K562 (cell line): ENCODE measurements around the gene GBA2. TPM values are rescaled to one million over a fixed set of nuclear protein-coding genes. Genes with fewer than 3 reads are reported as not detected.

ENCODE experiments used
- ATAC-seq: fragments of 200-7000 bp; cut with Tn5 transposase; 3 replicates; pipeline ENCODE4 v1.9.1; 2020; ENCODE audit warnings: moderate library complexity
- BruUV-seq: library from RNA; stranded (reverse); fragments of 400-500 nt; replicated peaks from 2 replicates; lab custom pipeline; 2021; lab: Mats Ljungman, UMichigan
- CTCF ChIA-PET: fragments of 300-600 bp; formaldehyde crosslinking; extraction: SDS; loops from one replicate; lab custom pipeline; 2021; ENCODE audit warnings: low intra/inter-chr PET ratio; lab: Yijun Ruan, JAX
- POLR2A ChIA-PET: fragments of 300-600, 350-650 bp; sonication (Branson Sonifier 250); formaldehyde crosslinking; extraction: SDS; loops from one replicate; lab custom pipeline; 2021; ENCODE audit warnings: antibody characterized with exemption, inconsistent platforms; lab: Yijun Ruan, JAX
- DNase-seq, 4 experiments: peaks; one replicate each; pipeline versions ENCODE4 v3.0.0 to v3.0.0-alpha.2; 2011 to 2018; ENCODE audit warnings: low spot score in 3 of 4, mixed read lengths in 3 of 4; ENCODE audit errors: extremely low read depth in 1 of 4
- FAIRE-seq: peaks from 2 replicates; lab custom pipeline; 2011; peaks lifted over from hg19 to GRCh38; lab: Jason Lieb, UNC
- H2AFZ ChIP-seq: 2 replicates; pipeline ENCODE4 v1.6.0; 2011; ENCODE audit warnings: low read depth, low read length, control low read depth, inconsistent platforms
- H3K27ac ChIP-seq: fragments of 200-600 bp; 3 replicates; pipeline ENCODE4 v1.8.0; 2011; ENCODE audit warnings: low read depth, mild to moderate bottlenecking, control low read depth, inconsistent platforms, low read length, moderate library complexity, mixed read lengths; ENCODE audit errors: extremely low read depth
- H3K27me3 ChIP-seq, 2 experiments: fragments of 300-600 bp in 1 of 2; 2 replicates in 1 of 2; 3 replicates in 1 of 2; pipeline versions ENCODE4 v1.6.0 to v1.8.0; 2011; ENCODE audit warnings: inconsistent platforms in 2 of 2, low read length in 2 of 2, mild to moderate bottlenecking in 1 of 2, mixed read lengths in 1 of 2, moderate library complexity in 1 of 2; ENCODE audit not compliant: control insufficient read depth in 2 of 2, insufficient read depth in 2 of 2
- H3K36me3 ChIP-seq: fragments of 300-600 bp; 3 replicates; pipeline ENCODE4 v1.8.0; 2011; ENCODE audit warnings: mild to moderate bottlenecking, low read length, inconsistent platforms; ENCODE audit not compliant: control insufficient read depth, insufficient read depth
- H3K4me1 ChIP-seq, 2 experiments: fragments of 200-600 bp in 1 of 2; replicated peaks in 1 of 2; 2 replicates in 1 of 2; 3 replicates in 1 of 2; pipeline versions ENCODE4 v1.5.1 to v1.8.0; 2011; ENCODE audit warnings: inconsistent platforms in 2 of 2, low read length in 2 of 2, mild to moderate bottlenecking in 1 of 2, mixed read lengths in 1 of 2, moderate library complexity in 1 of 2; ENCODE audit not compliant: control insufficient read depth in 2 of 2, insufficient read depth in 2 of 2
- H3K4me2 ChIP-seq: 2 replicates; pipeline ENCODE4 v1.6.1; 2011; ENCODE audit warnings: low read length, control low read depth, inconsistent platforms, mixed read lengths; ENCODE audit not compliant: insufficient read depth
- H3K4me3 ChIP-seq: fragments of 200-600 bp; sonication (generic), shearing (Covaris generic); 2 replicates; pipeline ENCODE4 v1.5.1; 2016; ENCODE audit warnings: control low read depth, inconsistent platforms
- H3K79me2 ChIP-seq: fragments of 200-600 bp; 3 replicates; pipeline ENCODE4 v1.8.0; 2011; ENCODE audit warnings: low read length, inconsistent platforms; ENCODE audit not compliant: control insufficient read depth, insufficient read depth
- H3K9ac ChIP-seq, 2 experiments: 2 replicates each; pipeline versions ENCODE4 v1.6.0 to v1.6.1; 2011; ENCODE audit warnings: low read depth in 2 of 2, low read length in 2 of 2, control low read depth in 1 of 2, inconsistent platforms in 1 of 2, mild to moderate bottlenecking in 1 of 2, mixed read lengths in 1 of 2; ENCODE audit not compliant: insufficient read depth in 1 of 2
- H3K9me1 ChIP-seq: one replicate; pipeline ENCODE4 v1.6.0; 2011; ENCODE audit warnings: inconsistent platforms, mild to moderate bottlenecking, low read length, moderate library complexity; ENCODE audit not compliant: control insufficient read depth, insufficient read depth
- H3K9me3 ChIP-seq: replicated peaks from 2 replicates; pipeline ENCODE4 v1.5.1; 2011; ENCODE audit warnings: low read depth, low read length, inconsistent platforms; ENCODE audit not compliant: control insufficient read depth, insufficient read depth
- H4K20me1 ChIP-seq: replicated peaks from 2 replicates; pipeline ENCODE4 v1.6.1; 2011; ENCODE audit warnings: low read length, inconsistent platforms, mixed read lengths; ENCODE audit not compliant: control insufficient read depth, insufficient read depth
- NR2C1 ChIP-seq, 2 experiments: fragments of 450-650 bp; IDR thresholded peaks; 2 replicates each; pipeline ENCODE4 v1.6.1; 2017; ENCODE audit warnings: mild to moderate bottlenecking in 2 of 2, antibody characterized with exemption in 1 of 2, inconsistent platforms in 1 of 2, missing compliant biosample characterization in 1 of 2, missing genetic modification characterization in 1 of 2
- SNAPC5 ChIP-seq: fragments of 250-450 bp; sonication (Bioruptor Pico); IDR thresholded peaks from 2 replicates; pipeline ENCODE4 v1.8.0; 2021; ENCODE audit warnings: moderate library complexity, mild to moderate bottlenecking, inconsistent platforms
- ZNF124 ChIP-seq: sonication (generic); formaldehyde crosslinking; IDR thresholded peaks from 2 replicates; pipeline ENCODE4 v1.8.1; 2022; ENCODE audit warnings: missing genetic modification reagents
- WGBS: fragments of 100-300 bp; shearing (Covaris generic); methylation state at CpG from one replicate; pipeline ENCODE4 v1.1.6; 2016; ENCODE audit warnings: low coverage, mixed read lengths; ENCODE audit not compliant: insufficient coverage; ENCODE audit errors: missing lambda C conversion rate; 5-methylcytosine and 5-hydroxymethylcytosine counted together
- in situ Hi-C: fragments of 300-500 bp; cut with MboI; formaldehyde crosslinking; loops from 4 replicates; pipeline ENCODE4 v1.15.0; 2018; ENCODE audit warnings: inconsistent platforms, mixed read lengths
- intact Hi-C: fragments of 100-400 bp; cut with micrococcal nuclease; formaldehyde crosslinking; loops from 2 replicates; pipeline ENCODE4 v1.14.2; 2022
- polyA plus RNA-seq, 8 experiments: library from polyadenylated mRNA; depleted of rRNA in 4 of 8; stranded (reverse) in 5 of 8; unstranded in 3 of 8; fragments of >200 nt; fragmentation: Nextera tagmentation in 2 of 8; fragmentation: Illumina TruSeq in 1 of 8; extraction: Ambion mirVana in 2 of 8; extraction: Trizol in 1 of 8; gene quantifications; 2 replicates each; pipeline versions ENCODE4 v1.2.1 to v1.2.3, GENCODE V29; 2011 to 2014; ENCODE audit warnings: inconsistent platforms in 1 of 8, missing spikeins in 1 of 8
- total RNA-seq, 7 experiments: library from RNA; depleted of rRNA in 6 of 7; stranded (reverse); fragments of >200 nt in 6 of 7; fragmentation: Illumina TruSeq in 2 of 7; extraction: Trizol in 2 of 7; gene quantifications; 2 replicates each; pipeline versions ENCODE4 v1.2.1 to v1.2.3, GENCODE V29; 2011 to 2021; ENCODE audit warnings: low replicate concordance in 1 of 7
- TF ChIP-seq, protein P1 (sequence below): fragments of 250-450 bp; sonication (Bioruptor Pico); IDR thresholded peaks from 2 replicates; pipeline ENCODE4 v1.5.0; 2021

The GBA2 gene
- total and polyA plus RNA-seq, 9 of the 15 experiments (the other 6 are each of a cell fraction or from before 2014, with no cell fraction given) = 14.1 to 60.4 (median 32.1) TPM

GRCh38 chr9:35763181-35763580, 14.2 kb upstream of the GBA2 start:
- intact Hi-C loops (no loop called here), in situ Hi-C loops (no loop called here)
- no peak for ATAC-seq
- H3K9me1 ChIP-seq = no peaks in the 10 kb centered on the region
- TF ChIP-seq SNAPC5 (CRISPR knock-in tag) = no peak
- ChIA-PET CTCF (no interaction called here), POLR2A (interaction anchor here (0.7 to 1.5 kb wide), 2 partner anchors 9 to 46 kb away, joined by 3 read pairs; no protein-coding TSS in a partner anchor)
- no peaks in the 10 kb centered on the region; a peak in 1 of 5 replicates for H3K4me1 ChIP-seq
- no TSS peak for BruUV-seq
- H4K20me1 ChIP-seq = no peaks in the 10 kb centered on the region
- no peak overlapping the region for H3K27ac ChIP-seq
- no peak overlapping the region for H3K4me2 ChIP-seq
- H2AFZ ChIP-seq = no peak overlapping the region
- H3K27me3 ChIP-seq = no peaks in the 10 kb centered on the region
- H3K36me3 ChIP-seq = no peaks in the 10 kb centered on the region
- H3K9ac ChIP-seq = no peak overlapping the region
- DNase-seq = no peak
- FAIRE-seq = no peak
- WGBS = 77% methylated on average over 2 of the region's 2 CpGs
- H3K4me3 ChIP-seq = no peak overlapping the region
- H3K79me2 ChIP-seq = peaks cover 46% of the 10 kb centered on the region
- no peaks in the 10 kb centered on the region for H3K9me3 ChIP-seq

GRCh38 chr9:35760651-35761050, 11.6 kb upstream of the GBA2 start:
- WGBS = 86% methylated on average over 2 of the region's 2 CpGs
- no peak overlapping the region for H3K4me2 ChIP-seq
- H3K36me3 ChIP-seq = no peaks in the 10 kb centered on the region
- H4K20me1 ChIP-seq = no peaks in the 10 kb centered on the region
- FAIRE-seq = no peak
- H3K4me1 ChIP-seq = peaks cover 0 to 9% of the 10 kb centered on the region in 2 experiments; a peak in 3 of 5 replicates
- H3K27me3 ChIP-seq = no peaks in the 10 kb centered on the region
- H3K27ac ChIP-seq = no peak overlapping the region
- POLR2A ChIA-PET = interaction anchor here (0.6 to 1.2 kb wide), 2 partner anchors 11 to 75 kb away, joined by 3 to 5 read pairs; no protein-coding TSS in a partner anchor
- no peak for ATAC-seq
- H3K79me2 ChIP-seq = peaks cover 53% of the 10 kb centered on the region
- no peaks in the 10 kb centered on the region for H3K9me1 ChIP-seq
- no peak for DNase-seq
- H2AFZ ChIP-seq = no peak overlapping the region
- in situ Hi-C loops = no loop called here
- no peak overlapping the region for H3K4me3 ChIP-seq
- no peak for TF ChIP-seq ZNF124
- no peak for TF ChIP-seq NR2C1 (IDR thresholded peaks at IDR 0.05)
- TF ChIP-seq NR2C1 (tag; IDR thresholded peaks at IDR 0.05) = no peak
- TF ChIP-seq, protein P1, sequence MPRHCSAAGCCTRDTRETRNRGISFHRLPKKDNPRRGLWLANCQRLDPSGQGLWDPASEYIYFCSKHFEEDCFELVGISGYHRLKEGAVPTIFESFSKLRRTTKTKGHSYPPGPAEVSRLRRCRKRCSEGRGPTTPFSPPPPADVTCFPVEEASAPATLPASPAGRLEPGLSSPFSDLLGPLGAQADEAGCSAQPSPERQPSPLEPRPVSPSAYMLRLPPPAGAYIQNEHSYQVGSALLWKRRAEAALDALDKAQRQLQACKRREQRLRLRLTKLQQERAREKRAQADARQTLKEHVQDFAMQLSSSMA (CRISPR knock-in tag) = no peak
- TF ChIP-seq, all 486 proteins: peak for 0
- no peak overlapping the region for H3K9ac ChIP-seq
- no TSS peak for BruUV-seq
- CTCF ChIA-PET = no interaction called here
- intact Hi-C loops = no loop called here
- H3K9me3 ChIP-seq = no peaks in the 10 kb centered on the region
